Activated CD4-positive, alpha-beta T cell treated with anti-CD3 and anti-CD28 coated beads, Interleukin-2, amount 10 ng/mL, durations not matched to agents 7 days and 5 days (primary cell): ENCODE data around the gene ZNF639. TPM values are rescaled to one million over a fixed set of nuclear protein-coding genes. Genes with fewer than 3 reads are reported as not detected.

ENCODE experiments used
- CTCF ChIA-PET: fragments of 350-600 bp; sonication (Branson Sonifier 250); formaldehyde crosslinking; loops from one replicate; lab custom pipeline; 2021; ENCODE audit warnings: antibody characterized with exemption; lab: Charles Lee
- POLR2A ChIA-PET: fragments of 350-600 bp; sonication (Branson Sonifier 250); formaldehyde crosslinking; loops from one replicate; lab custom pipeline; 2021; ENCODE audit warnings: antibody characterized with exemption; lab: Charles Lee
- DNase-seq: peaks from one replicate; pipeline ENCODE4 v3.0.0-alpha.2; 2020
- H3K27ac Mint-ChIP-seq: one replicate; pipeline ENCODE4 v1.8.0; 2021; ENCODE audit warnings: mild to moderate bottlenecking, moderate library complexity, mixed read lengths
- H3K27me3 Mint-ChIP-seq: one replicate; pipeline ENCODE4 v1.8.0; 2021; ENCODE audit warnings: mixed read lengths
- H3K36me3 Mint-ChIP-seq: one replicate; pipeline ENCODE4 v1.8.0; 2021; ENCODE audit warnings: low read depth, mixed read lengths
- H3K4me1 Mint-ChIP-seq: one replicate; pipeline ENCODE4 v1.8.0; 2021; ENCODE audit warnings: mixed read lengths
- H3K4me3 Mint-ChIP-seq: one replicate; pipeline ENCODE4 v1.8.0; 2021; ENCODE audit warnings: mild to moderate bottlenecking, moderate library complexity, mixed read lengths
- H3K9me3 Mint-ChIP-seq: one replicate; pipeline ENCODE4 v1.8.0; 2021; ENCODE audit warnings: mixed read lengths
- total RNA-seq, 2 experiments: library from RNA; stranded (reverse); gene quantifications; one replicate each; pipeline ENCODE4 v1.2.3, GENCODE V29; 2021

Gene ZNF639
- total RNA-seq, 2 experiments from 2014 or later = 28.0 to 34.7 TPM

DNA sequence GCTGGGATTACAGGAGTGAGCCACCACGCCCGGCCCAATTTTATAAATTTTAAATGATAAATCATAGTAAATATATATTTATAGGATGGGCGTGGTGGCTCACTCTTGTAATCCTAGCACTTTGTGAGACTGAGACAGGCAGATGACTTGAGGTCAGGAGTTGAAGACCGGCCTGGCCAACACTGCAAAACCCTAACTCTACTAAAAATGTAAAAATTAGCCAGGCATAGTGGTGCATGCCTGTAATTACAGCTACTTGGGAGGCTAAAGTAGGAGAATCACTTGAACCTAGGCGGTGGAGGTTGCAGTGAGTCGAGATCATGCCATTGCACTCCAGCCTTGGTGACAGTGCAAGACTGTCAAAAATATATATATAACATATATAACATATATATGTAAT, 51.1 kb downstream of the ZNF639 start:
- no peak overlapping the region for H3K4me3 Mint-ChIP-seq
- no peaks in the 10 kb centered on the region for H3K4me1 Mint-ChIP-seq
- H3K27me3 Mint-ChIP-seq = no peaks in the 10 kb centered on the region
- H3K27ac Mint-ChIP-seq = no peak overlapping the region
- H3K9me3 Mint-ChIP-seq = no peaks in the 10 kb centered on the region
- CTCF ChIA-PET = interaction anchor here (0.5 kb wide), 1 partner anchor 38 kb away, joined by 3 read pairs; no protein-coding TSS in a partner anchor
- DNase-seq = no peak
- H3K36me3 Mint-ChIP-seq = peaks cover 32% of the 10 kb centered on the region
- POLR2A ChIA-PET = no interaction called here

DNA sequence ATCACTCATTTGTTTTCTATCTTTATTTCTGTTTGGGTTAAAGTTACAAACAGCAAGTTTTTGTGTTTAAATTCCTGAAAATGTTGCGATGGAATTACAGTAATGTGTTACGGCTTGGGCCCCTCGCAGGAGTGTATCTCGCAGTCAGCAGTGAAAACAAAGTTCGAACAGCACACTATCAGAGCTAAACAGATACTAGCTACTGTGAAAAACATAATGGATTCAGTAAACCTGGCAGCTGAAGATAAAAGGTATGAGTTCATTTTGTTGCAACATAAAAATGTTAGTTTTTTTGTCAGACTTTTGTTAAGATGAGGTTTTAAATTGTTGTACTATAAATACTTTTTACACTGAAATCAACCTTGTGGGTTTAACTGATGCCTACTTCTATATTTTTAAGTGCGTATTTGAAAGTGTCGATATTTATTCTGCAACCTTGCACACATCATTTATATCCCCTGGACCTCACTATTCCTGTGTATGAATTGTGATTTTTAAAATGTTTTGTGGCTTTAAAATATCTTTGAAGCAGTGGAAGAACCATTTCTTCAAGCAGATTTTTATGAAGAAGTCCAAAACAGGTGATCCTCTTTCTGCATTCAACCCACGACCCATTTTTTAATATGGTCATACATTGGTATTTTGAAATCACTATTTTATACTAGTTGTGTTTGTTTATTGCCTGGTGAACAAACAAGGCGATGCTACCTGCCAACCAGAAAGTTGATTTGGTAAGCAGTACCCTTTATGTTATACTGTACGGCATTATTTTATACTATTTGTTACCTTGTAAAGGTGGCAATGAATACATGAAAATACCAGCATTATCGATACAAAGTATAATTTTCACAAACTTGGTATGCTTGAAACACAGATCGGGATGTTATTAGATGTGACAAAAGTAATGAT, 52.5 kb downstream of the ZNF639 start:
- no peak overlapping the region for H3K4me3 Mint-ChIP-seq
- CTCF ChIA-PET = no interaction called here

DNA sequence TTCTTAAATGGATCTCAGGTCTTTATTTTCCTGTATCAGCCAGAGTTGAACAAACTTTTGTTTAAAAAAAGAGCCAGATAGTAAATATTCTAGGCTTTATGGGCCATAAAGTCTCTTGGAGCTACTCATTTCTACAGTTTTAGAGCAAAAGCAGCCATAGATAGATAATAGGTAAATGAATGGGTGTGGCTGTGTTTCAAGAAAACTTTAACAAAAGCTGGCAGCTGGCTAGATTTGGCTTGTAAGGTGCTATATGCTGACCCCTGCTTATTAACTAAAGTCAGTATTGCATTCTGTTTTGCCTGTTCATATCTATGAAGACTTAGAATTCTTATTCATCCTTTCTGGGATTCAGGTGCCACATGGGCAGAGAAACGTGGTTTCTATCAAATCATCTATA, 53.6 kb downstream of the ZNF639 start:
- no peak overlapping the region for H3K4me3 Mint-ChIP-seq
- H3K4me1 Mint-ChIP-seq = no peaks in the 10 kb centered on the region
- no peaks in the 10 kb centered on the region for H3K9me3 Mint-ChIP-seq
- peaks cover 41% of the 10 kb centered on the region for H3K36me3 Mint-ChIP-seq
- H3K27ac Mint-ChIP-seq = no peak overlapping the region
- POLR2A ChIA-PET = no interaction called here
- no peak for DNase-seq
- no peaks in the 10 kb centered on the region for H3K27me3 Mint-ChIP-seq
- CTCF ChIA-PET = no interaction called here

More for the DNA sequence above, 52.5 kb downstream of the ZNF639 start:
- Mint-ChIP-seq H3K27ac (no peak overlapping the region), H3K4me1 (no peaks in the 10 kb centered on the region), H3K9me3 (no peaks in the 10 kb centered on the region), H3K27me3 (no peaks in the 10 kb centered on the region), H3K36me3 (peaks cover 42% of the 10 kb centered on the region)
- POLR2A ChIA-PET = no interaction called here
- no peak for DNase-seq

Other genes starting within 250 kb of the ZNF639 start
- 10 to 100 TPM; 23.4 to 28.0 TPM for gene PIK3CA, start 174.7 kb upstream of the ZNF639 start, total RNA-seq
- gene KCNMB3, start 71.9 kb upstream of the ZNF639 start, total RNA-seq = 1 to 10 TPM in 1 of 2 experiments, under 1 TPM in 1; 0.60 to 1.1 TPM
- 10 to 100 TPM; 36.3 to 36.9 TPM for gene MFN1, start 24.7 kb downstream of the ZNF639 start, total RNA-seq
- gene GNB4, start 128.4 kb downstream of the ZNF639 start, total RNA-seq = 1 to 10 TPM; 6.9 to 7.4 TPM
- 10 to 100 TPM; 88.7 to 89.5 TPM for gene ACTL6A, start 239.9 kb downstream of the ZNF639 start, total RNA-seq